HEK293 (cell line): ENCODE measurements around the gene OR2T10.

Source experiments
- CTCF ChIA-PET: fragments of 350-600 bp; formaldehyde crosslinking; extraction: SDS; loops from one replicate; lab custom pipeline; 2021; ENCODE audit warnings: antibody characterized with exemption; lab: Yijun Ruan, JAX
- POLR2A ChIA-PET: fragments of 300-600 bp; formaldehyde crosslinking; extraction: SDS; loops from one replicate; lab custom pipeline; 2020; ENCODE audit warnings: antibody characterized with exemption, inconsistent platforms; lab: Yijun Ruan, JAX
- H3K27ac ChIP-seq: fragments of 200-500 bp; sonication (Bioruptor generic); 2 replicates; pipeline ENCODE4 v1.5.1; 2014; ENCODE audit warnings: low read depth, low read length, control low read depth, inconsistent platforms; ENCODE audit errors: extremely low read depth
- H3K36me3 ChIP-seq, 2 experiments: fragments of 200-500 bp in 1 of 2; sonication (Bioruptor generic) in 1 of 2; 1 replicate in 1 of 2; 2 replicates in 1 of 2; pipeline ENCODE4 v1.5.1; 2014 to 2017; ENCODE audit warnings: inconsistent platforms in 2 of 2, low read length in 2 of 2; ENCODE audit not compliant: control insufficient read depth in 2 of 2, insufficient read depth in 1 of 2
- H3K4me1 ChIP-seq: fragments of 200-500 bp; sonication (Bioruptor generic); 2 replicates; pipeline ENCODE4 v1.5.1; 2014; ENCODE audit warnings: mild to moderate bottlenecking, low read length, inconsistent platforms; ENCODE audit not compliant: control insufficient read depth, insufficient read depth
- H3K4me3 ChIP-seq: 2 replicates; pipeline ENCODE4 v1.5.1; 2011; ENCODE audit warnings: low read depth, mild to moderate bottlenecking, control low read depth, low read length, moderate library complexity
- H3K9me3 ChIP-seq: fragments of 200-500 bp; sonication (Bioruptor generic); 2 replicates; pipeline ENCODE4 v1.5.1; 2014; ENCODE audit warnings: low read depth, low read length, inconsistent platforms; ENCODE audit not compliant: control insufficient read depth, insufficient read depth
- EGR2 ChIP-seq: fragments of 450-650 bp; formaldehyde crosslinking; IDR thresholded peaks from 2 replicates; pipeline ENCODE4 v1.5.1; 2016; ENCODE audit warnings: low read depth, missing biosample characterization, missing genetic modification characterization
- GLI2 ChIP-seq: fragments of 450-650 bp; formaldehyde crosslinking; IDR thresholded peaks from 2 replicates; pipeline ENCODE4; 2017; ENCODE audit warnings: missing biosample characterization, missing genetic modification characterization, low read depth, borderline replicate concordance
- RBAK ChIP-seq: fragments of 450-650 bp; formaldehyde crosslinking; IDR thresholded peaks from 2 replicates; pipeline ENCODE4 v1.5.1; 2016; ENCODE audit warnings: missing biosample characterization, missing genetic modification characterization
- SALL2 ChIP-seq: fragments of 450-650 bp; formaldehyde crosslinking; IDR thresholded peaks from 2 replicates; pipeline ENCODE4 v1.5.0; 2017; ENCODE audit warnings: missing biosample characterization, mild to moderate bottlenecking, missing genetic modification characterization, borderline replicate concordance
- ZBTB7A ChIP-seq: fragments of 450-650 bp; formaldehyde crosslinking; IDR thresholded peaks from 2 replicates; pipeline ENCODE4 v1.5.1; 2016; ENCODE audit warnings: low read depth, missing biosample characterization, missing genetic modification characterization
- ZNF121 ChIP-seq: fragments of 450-650 bp; formaldehyde crosslinking; IDR thresholded peaks from 2 replicates; pipeline ENCODE4 v1.5.1; 2016; ENCODE audit warnings: missing biosample characterization, missing genetic modification characterization
- ZNF132 ChIP-seq: fragments of 450-650 bp; formaldehyde crosslinking; IDR thresholded peaks from 2 replicates; pipeline ENCODE4 v1.5.1; 2017; ENCODE audit warnings: missing biosample characterization, missing genetic modification characterization, borderline replicate concordance
- ZNF146 ChIP-seq: fragments of 450-650 bp; formaldehyde crosslinking; IDR thresholded peaks from 2 replicates; pipeline ENCODE4 v1.5.1; 2016; ENCODE audit warnings: missing biosample characterization, missing genetic modification characterization
- ZNF148 ChIP-seq: fragments of 450-650 bp; formaldehyde crosslinking; IDR thresholded peaks from 2 replicates; pipeline ENCODE4 v1.5.0; 2017; ENCODE audit warnings: missing biosample characterization, missing genetic modification characterization, borderline replicate concordance
- ZNF155 ChIP-seq: fragments of 450-650 bp; formaldehyde crosslinking; IDR thresholded peaks from 2 replicates; pipeline ENCODE4 v1.5.1; 2016; ENCODE audit warnings: missing biosample characterization, missing genetic modification characterization
- ZNF292 ChIP-seq: fragments of 450-650 bp; formaldehyde crosslinking; IDR thresholded peaks from 2 replicates; pipeline ENCODE4 v1.5.1; 2016; ENCODE audit warnings: low read depth, missing biosample characterization, missing genetic modification characterization, borderline replicate concordance
- ZNF311 ChIP-seq: fragments of 450-650 bp; formaldehyde crosslinking; IDR thresholded peaks from 2 replicates; pipeline ENCODE4 v1.5.1; 2017; ENCODE audit warnings: missing biosample characterization, missing genetic modification characterization, borderline replicate concordance
- ZNF585B ChIP-seq: fragments of 450-650 bp; formaldehyde crosslinking; IDR thresholded peaks from 2 replicates; pipeline ENCODE4 v1.5.1; 2016; ENCODE audit warnings: missing biosample characterization, missing genetic modification characterization
- ZNF660 ChIP-seq: fragments of 450-650 bp; IDR thresholded peaks from 2 replicates; pipeline ENCODE4 v1.5.1; 2018; ENCODE audit warnings: missing biosample characterization, mild to moderate bottlenecking, missing genetic modification characterization
- ZNF707 ChIP-seq: fragments of 450-650 bp; formaldehyde crosslinking; IDR thresholded peaks from 2 replicates; pipeline ENCODE4 v1.5.1; 2016; ENCODE audit warnings: missing biosample characterization, missing genetic modification characterization
- ZNF768 ChIP-seq: fragments of 450-650 bp; formaldehyde crosslinking; IDR thresholded peaks from 2 replicates; pipeline ENCODE4 v1.5.1; 2018; ENCODE audit warnings: missing biosample characterization, mild to moderate bottlenecking, missing genetic modification characterization
- ZNF791 ChIP-seq: fragments of 450-650 bp; formaldehyde crosslinking; IDR thresholded peaks from 2 replicates; pipeline ENCODE4 v1.5.1; 2016; ENCODE audit warnings: missing biosample characterization, missing genetic modification characterization
- TF ChIP-seq, protein P1 (sequence below): fragments of 450-650 bp; formaldehyde crosslinking; IDR thresholded peaks from 2 replicates; pipeline ENCODE4 v1.5.1; 2016; ENCODE audit warnings: missing biosample characterization, missing genetic modification characterization
- TF ChIP-seq, protein P2 (sequence below): fragments of 450-650 bp; formaldehyde crosslinking; IDR thresholded peaks from 2 replicates; pipeline ENCODE4 v1.5.1; 2016; ENCODE audit warnings: missing biosample characterization, missing genetic modification characterization
- TF ChIP-seq, protein P3 (sequence below): fragments of 450-650 bp; formaldehyde crosslinking; IDR thresholded peaks from 2 replicates; pipeline ENCODE4 v1.5.1; 2017; ENCODE audit warnings: missing biosample characterization, missing genetic modification characterization

OR2T10 gene

GRCh38 chr1:248585266-248585665, 12.2 kb downstream of the OR2T10 start:
- TF ChIP-seq ZNF146 (tag by site-specific recombination): no peak
- TF ChIP-seq EGR2 (tag by site-specific recombination): no peak
- TF ChIP-seq, protein P1, sequence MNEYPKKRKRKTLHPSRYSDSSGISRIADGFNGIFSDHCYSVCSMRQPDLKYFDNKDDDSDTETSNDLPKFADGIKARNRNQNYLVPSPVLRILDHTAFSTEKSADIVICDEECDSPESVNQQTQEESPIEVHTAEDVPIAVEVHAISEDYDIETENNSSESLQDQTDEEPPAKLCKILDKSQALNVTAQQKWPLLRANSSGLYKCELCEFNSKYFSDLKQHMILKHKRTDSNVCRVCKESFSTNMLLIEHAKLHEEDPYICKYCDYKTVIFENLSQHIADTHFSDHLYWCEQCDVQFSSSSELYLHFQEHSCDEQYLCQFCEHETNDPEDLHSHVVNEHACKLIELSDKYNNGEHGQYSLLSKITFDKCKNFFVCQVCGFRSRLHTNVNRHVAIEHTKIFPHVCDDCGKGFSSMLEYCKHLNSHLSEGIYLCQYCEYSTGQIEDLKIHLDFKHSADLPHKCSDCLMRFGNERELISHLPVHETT (tag by site-specific recombination): no peak
- no peak for TF ChIP-seq ZNF155 (tag by site-specific recombination)
- no peak for TF ChIP-seq ZNF660
- no peak for TF ChIP-seq ZNF132
- no peak for TF ChIP-seq ZNF121
- no peak for TF ChIP-seq ZNF768 (tag by site-specific recombination)
- TF ChIP-seq ZNF707 (tag by site-specific recombination): no peak
- no peak for TF ChIP-seq ZNF148 (tag by site-specific recombination)
- TF ChIP-seq RBAK (tag by site-specific recombination): no peak
- no peak for TF ChIP-seq ZBTB7A (tag by site-specific recombination)
- TF ChIP-seq ZNF292 (tag by site-specific recombination): no peak
- TF ChIP-seq ZNF791 (tag by site-specific recombination): no peak
- TF ChIP-seq, protein P2, sequence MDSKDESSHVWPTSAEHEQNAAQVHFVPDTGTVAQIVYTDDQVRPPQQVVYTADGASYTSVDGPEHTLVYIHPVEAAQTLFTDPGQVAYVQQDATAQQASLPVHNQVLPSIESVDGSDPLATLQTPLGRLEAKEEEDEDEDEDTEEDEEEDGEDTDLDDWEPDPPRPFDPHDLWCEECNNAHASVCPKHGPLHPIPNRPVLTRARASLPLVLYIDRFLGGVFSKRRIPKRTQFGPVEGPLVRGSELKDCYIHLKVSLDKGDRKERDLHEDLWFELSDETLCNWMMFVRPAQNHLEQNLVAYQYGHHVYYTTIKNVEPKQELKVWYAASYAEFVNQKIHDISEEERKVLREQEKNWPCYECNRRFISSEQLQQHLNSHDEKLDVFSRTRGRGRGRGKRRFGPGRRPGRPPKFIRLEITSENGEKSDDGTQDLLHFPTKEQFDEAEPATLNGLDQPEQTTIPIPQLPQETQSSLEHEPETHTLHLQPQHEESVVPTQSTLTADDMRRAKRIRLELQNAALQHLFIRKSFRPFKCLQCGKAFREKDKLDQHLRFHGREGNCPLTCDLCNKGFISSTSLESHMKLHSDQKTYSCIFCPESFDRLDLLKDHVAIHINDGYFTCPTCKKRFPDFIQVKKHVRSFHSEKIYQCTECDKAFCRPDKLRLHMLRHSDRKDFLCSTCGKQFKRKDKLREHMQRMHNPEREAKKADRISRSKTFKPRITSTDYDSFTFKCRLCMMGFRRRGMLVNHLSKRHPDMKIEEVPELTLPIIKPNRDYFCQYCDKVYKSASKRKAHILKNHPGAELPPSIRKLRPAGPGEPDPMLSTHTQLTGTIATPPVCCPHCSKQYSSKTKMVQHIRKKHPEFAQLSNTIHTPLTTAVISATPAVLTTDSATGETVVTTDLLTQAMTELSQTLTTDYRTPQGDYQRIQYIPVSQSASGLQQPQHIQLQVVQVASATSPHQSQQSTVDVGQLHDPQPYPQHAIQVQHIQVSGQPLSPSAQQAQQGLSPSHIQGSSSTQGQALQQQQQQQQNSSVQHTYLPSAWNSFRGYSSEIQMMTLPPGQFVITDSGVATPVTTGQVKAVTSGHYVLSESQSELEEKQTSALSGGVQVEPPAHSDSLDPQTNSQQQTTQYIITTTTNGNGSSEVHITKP (tag by site-specific recombination): no peak
- TF ChIP-seq, protein P3, sequence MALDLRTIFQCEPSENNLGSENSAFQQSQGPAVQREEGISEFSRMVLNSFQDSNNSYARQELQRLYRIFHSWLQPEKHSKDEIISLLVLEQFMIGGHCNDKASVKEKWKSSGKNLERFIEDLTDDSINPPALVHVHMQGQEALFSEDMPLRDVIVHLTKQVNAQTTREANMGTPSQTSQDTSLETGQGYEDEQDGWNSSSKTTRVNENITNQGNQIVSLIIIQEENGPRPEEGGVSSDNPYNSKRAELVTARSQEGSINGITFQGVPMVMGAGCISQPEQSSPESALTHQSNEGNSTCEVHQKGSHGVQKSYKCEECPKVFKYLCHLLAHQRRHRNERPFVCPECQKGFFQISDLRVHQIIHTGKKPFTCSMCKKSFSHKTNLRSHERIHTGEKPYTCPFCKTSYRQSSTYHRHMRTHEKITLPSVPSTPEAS: no peak
- no peak for TF ChIP-seq ZNF585B (tag by site-specific recombination)
- TF ChIP-seq ZNF311 (tag by site-specific recombination): no peak
- no peak for TF ChIP-seq GLI2 (tag by site-specific recombination)
- no peak for TF ChIP-seq SALL2
- Histone ChIP-seq H3K4me1 (no peaks in the 10 kb centered on the region), H3K4me3 (no peak overlapping the region), H3K27ac (no peak overlapping the region), H3K9me3 (no peaks in the 10 kb centered on the region), H3K36me3 (no peaks in the 10 kb centered on the region)
- ChIA-PET CTCF (no interaction called here), POLR2A (no interaction called here)
